DOHH2 (cell line): ENCODE results near the gene MEF2B.

ENCODE experiments used
- H3F3A ChIP-seq: fragments of 200-600 bp; sonication (generic), shearing (Covaris generic); 2 replicates; pipeline ENCODE4 v1.6.0; 2016; ENCODE audit warnings: antibody characterized with exemption, mild to moderate bottlenecking; ENCODE audit not compliant: control insufficient read depth, insufficient read depth
- H3K27ac ChIP-seq: fragments of 200-600 bp; sonication (generic); 2 replicates; pipeline ENCODE4 v1.5.1; 2014; ENCODE audit warnings: low read depth, mild to moderate bottlenecking, low read length, moderate library complexity
- H3K27me3 ChIP-seq: fragments of 200-600 bp; sonication (generic); 2 replicates; pipeline ENCODE4 v1.6.1; 2014; ENCODE audit warnings: mild to moderate bottlenecking, low read length, mixed read lengths; ENCODE audit not compliant: control insufficient read depth
- H3K36me3 ChIP-seq: fragments of 200-600 bp; sonication (generic); 2 replicates; pipeline ENCODE4 v1.6.1; 2014; ENCODE audit warnings: mild to moderate bottlenecking, low read length, moderate library complexity, mixed read lengths; ENCODE audit not compliant: control insufficient read depth
- H3K4me1 ChIP-seq: fragments of 200-600 bp; sonication (generic); 2 replicates; pipeline ENCODE4 v1.6.1; 2014; ENCODE audit warnings: mild to moderate bottlenecking, low read length, mixed read lengths; ENCODE audit not compliant: control insufficient read depth
- H3K4me2 ChIP-seq: fragments of 200-600 bp; sonication (generic); 2 replicates; pipeline ENCODE4 v1.6.0; 2014; ENCODE audit warnings: mild to moderate bottlenecking, low read length, moderate library complexity
- H3K4me3 ChIP-seq: fragments of 200-600 bp; sonication (generic); 2 replicates; pipeline ENCODE4 v1.5.1; 2014; ENCODE audit warnings: mild to moderate bottlenecking, low read length, mixed read lengths
- H3K79me2 ChIP-seq: fragments of 200-600 bp; sonication (generic); 2 replicates; pipeline ENCODE4 v1.6.1; 2014; ENCODE audit warnings: mild to moderate bottlenecking, low read length, mixed read lengths; ENCODE audit not compliant: control insufficient read depth
- H3K9me2 ChIP-seq: fragments of 200-600 bp; sonication (generic); replicated peaks from 2 replicates; pipeline ENCODE4 v1.6.1; 2014; ENCODE audit warnings: mild to moderate bottlenecking, low read length, mixed read lengths; ENCODE audit not compliant: control insufficient read depth
- H3K9me3 ChIP-seq: fragments of 200-600 bp; sonication (generic); 2 replicates; pipeline ENCODE4 v1.6.1; 2014; ENCODE audit warnings: antibody characterized with exemption, low read length, mixed read lengths; ENCODE audit not compliant: control insufficient read depth, insufficient read depth
- H4K20me1 ChIP-seq: fragments of 200-600 bp; sonication (generic); 2 replicates; pipeline ENCODE4 v1.6.0; 2014; ENCODE audit warnings: low read depth, mild to moderate bottlenecking, antibody characterized with exemption, low read length, moderate library complexity; ENCODE audit not compliant: control insufficient read depth, insufficient read depth
- CTCF ChIP-seq: fragments of 200-600 bp; sonication (generic); IDR thresholded peaks from one replicate; pipeline ENCODE4 v1.5.1; 2014; ENCODE audit warnings: antibody characterized with exemption, mild to moderate bottlenecking, low read depth, low read length; ENCODE audit not compliant: poor library complexity, severe bottlenecking
- EZH2phosphoT487 ChIP-seq: fragments of 200-600 bp; sonication (generic); IDR thresholded peaks from 2 replicates; pipeline ENCODE4 v1.6.1; 2017; ENCODE audit warnings: borderline replicate concordance, mild to moderate bottlenecking, antibody characterized with exemption, low read length, moderate library complexity, mixed read lengths

The MEF2B gene

DNA sequence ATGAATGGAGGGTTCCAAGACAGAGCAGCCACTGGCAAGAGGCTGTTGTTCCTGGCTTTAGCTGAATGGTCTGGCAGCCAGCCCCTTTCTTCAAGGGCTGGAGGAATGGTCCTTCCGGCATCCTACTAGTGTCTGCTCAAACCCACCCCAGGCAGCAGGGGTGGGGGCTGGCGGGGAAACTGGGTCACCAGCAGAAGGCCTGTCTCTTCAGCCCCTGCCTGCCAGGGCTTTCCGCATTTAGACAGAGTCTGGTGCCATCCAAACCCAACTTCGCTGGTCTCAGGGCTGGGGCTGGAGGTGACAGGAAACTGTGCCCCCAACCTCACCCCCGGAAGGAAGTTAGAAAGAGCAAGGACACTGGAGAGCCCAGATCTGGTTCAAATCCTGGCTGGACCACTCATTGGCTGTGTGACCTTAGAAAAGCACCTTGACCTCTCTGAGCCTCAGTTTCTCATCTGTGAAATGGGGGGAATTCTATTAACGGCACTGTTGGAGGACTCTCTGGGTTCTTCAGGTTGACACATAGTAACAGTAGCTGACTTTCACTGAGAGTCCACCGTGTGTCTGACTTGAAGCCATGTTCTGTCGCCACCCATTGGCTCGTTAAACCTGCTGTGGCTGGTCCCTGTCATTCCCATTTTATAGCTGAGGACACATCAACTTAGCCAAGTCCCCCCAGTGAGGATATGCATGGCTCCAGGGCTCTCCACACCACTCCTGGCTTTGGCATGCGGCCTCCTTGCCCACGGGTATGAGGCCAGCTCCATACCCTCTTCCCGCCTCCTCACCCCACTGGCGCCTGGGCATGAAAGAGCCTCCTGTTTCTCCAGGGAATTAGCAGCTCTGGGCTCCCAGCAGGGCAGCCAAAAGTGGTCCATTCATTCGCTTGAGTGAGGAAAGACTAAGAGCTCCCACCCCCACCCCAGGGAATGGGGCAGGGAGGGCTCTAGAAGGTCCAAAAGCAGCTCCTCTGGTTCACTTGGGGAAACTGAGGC lies 35.6 kb upstream of the MEF2B start:
- H3K4me2 ChIP-seq, result no peak overlapping the region
- H3F3A ChIP-seq, result peaks cover 3% of the 10 kb centered on the region; the same call in 1 of the 2 replicates
- peaks cover 16% of the 10 kb centered on the region for H3K4me1 ChIP-seq
- no peaks in the 10 kb centered on the region for H3K9me3 ChIP-seq
- H3K36me3 ChIP-seq, result peaks cover 21% of the 10 kb centered on the region
- H3K9me2 ChIP-seq, result no peaks in the 10 kb centered on the region
- peaks cover 20% of the 10 kb centered on the region for H3K79me2 ChIP-seq
- no peak for TF ChIP-seq CTCF
- TF ChIP-seq EZH2phosphoT487, result no peak
- H4K20me1 ChIP-seq, result no peaks in the 10 kb centered on the region
- H3K27ac ChIP-seq, result no peak overlapping the region
- no peaks in the 10 kb centered on the region for H3K27me3 ChIP-seq
- no peak overlapping the region for H3K4me3 ChIP-seq

DNA sequence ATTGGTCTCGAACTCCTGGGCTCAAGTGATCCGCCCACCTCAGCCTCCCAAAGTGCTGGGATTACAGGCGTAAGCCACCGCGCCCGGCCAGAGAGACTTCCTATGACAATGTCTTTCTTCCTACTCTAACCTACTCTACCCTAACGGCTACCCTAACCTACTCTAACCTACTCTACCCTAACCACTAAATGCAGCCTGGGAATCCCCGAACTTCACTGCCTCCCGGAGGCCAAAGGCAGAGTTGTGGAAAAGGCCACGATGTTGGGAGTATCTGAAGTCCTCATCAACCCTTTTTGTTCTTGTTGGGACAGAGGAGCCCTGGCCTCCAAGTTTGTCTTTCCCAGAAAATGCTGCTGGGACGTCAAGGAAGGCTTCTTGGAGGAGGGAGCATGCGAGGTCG lies 34.1 kb upstream of the MEF2B start:
- Histone ChIP-seq H3K36me3 (peaks cover 24% of the 10 kb centered on the region), H3K27ac (no peak overlapping the region), H4K20me1 (no peaks in the 10 kb centered on the region), H3F3A (peaks cover 3% of the 10 kb centered on the region; the same call in 1 of the 2 replicates), H3K79me2 (peaks cover 20% of the 10 kb centered on the region), H3K9me3 (no peaks in the 10 kb centered on the region), H3K9me2 (no peaks in the 10 kb centered on the region), H3K4me3 (no peak overlapping the region), H3K27me3 (no peaks in the 10 kb centered on the region), H3K4me2 (no peak overlapping the region), H3K4me1 (peaks cover 16% of the 10 kb centered on the region)
- TF ChIP-seq CTCF (no peak), EZH2phosphoT487 (no peak)

GRCh38 chr19:19203012-19203856 lies 33.2 kb upstream of the MEF2B start, which contains the start of gene NR2C2AP:
Gene NR2C2AP, minus strand, starts transcription at chr19:19203414. Its CDS starts 354 bp downstream, at chr19:19203060.
- H4K20me1 ChIP-seq, result no peaks in the 10 kb centered on the region
- no peaks in the 10 kb centered on the region for H3K9me2 ChIP-seq
- H3K79me2 ChIP-seq, result peaks cover 20% of the 10 kb centered on the region
- peaks cover 3% of the 10 kb centered on the region; the same call in 1 of the 2 replicates for H3F3A ChIP-seq
- H3K4me1 ChIP-seq, result peaks cover 16% of the 10 kb centered on the region
- H3K36me3 ChIP-seq, result peaks cover 33% of the 10 kb centered on the region
- H3K27me3 ChIP-seq, result no peaks in the 10 kb centered on the region
- H3K4me2 ChIP-seq, result peak within 1 kb of the TSS; percentile 100
- TF ChIP-seq EZH2phosphoT487 (no peak), CTCF (no peak)
- no peaks in the 10 kb centered on the region for H3K9me3 ChIP-seq
- H3K27ac ChIP-seq, result peak within 1 kb of the TSS; percentile 48
- peak within 1 kb of the TSS; percentile 95 for H3K4me3 ChIP-seq
